GM19395 (cell line): ENCODE measurements around the gene CDC37.
"Not testable (repeated sequence)": the region's sequence is repeated elsewhere in the genome, so short reads cannot be mapped to it uniquely, and the experiment has no call there.

Experiments used
- ATAC-seq: cut with Tn5 transposase; IDR thresholded peaks from one replicate; pipeline ENCODE4 v1.9.1; 2021; ENCODE audit warnings: mild to moderate bottlenecking, moderate library complexity; ENCODE audit not compliant: unreplicated experiment

CDC37 gene

DNA sequence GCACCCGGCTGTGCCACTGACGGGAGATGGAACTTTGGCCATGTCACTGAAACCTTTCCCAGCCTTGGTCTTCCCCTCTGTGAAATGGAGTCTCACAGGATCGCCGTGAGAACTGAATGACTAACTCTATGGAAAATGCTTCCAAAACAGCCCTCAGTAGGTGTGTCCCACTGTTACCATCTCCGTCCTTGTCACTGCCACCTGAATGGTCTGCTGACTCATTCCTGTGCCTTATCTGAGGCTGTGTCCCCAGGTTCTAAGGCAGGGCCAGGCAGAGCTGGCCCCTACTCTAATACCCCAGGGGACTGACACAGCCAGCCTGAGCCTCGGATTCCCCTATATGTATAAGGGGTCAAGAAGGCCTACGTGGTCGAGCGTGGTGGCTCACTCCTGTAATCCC lies 4.5 kb downstream of the CDC37 start:
- no peak for ATAC-seq

- ATAC-seq, result no peak
These were observed 7.4 kb downstream of the CDC37 start for GRCh38 chr19:10395917-10396316.

DNA sequence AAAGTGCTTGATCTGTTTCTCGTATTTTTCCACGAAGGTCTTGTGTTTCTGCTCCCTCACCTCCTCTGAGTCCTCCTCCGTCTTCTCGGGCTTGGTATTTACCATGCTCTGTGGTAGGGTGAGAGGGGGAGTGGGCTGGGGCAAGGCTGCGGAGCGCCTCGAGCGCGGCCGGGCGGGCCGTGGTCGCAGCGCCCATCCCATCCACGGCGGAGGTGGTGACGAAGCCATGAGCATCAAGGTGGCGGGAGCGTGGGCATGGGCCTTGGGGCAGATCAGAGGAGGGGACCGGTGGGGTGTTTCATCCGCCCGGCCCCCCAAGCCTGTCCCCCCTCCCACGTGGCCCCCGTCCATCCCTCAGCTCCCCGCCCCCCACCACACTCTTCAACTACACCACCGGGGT lies 7.9 kb downstream of the CDC37 start:
- no peak for ATAC-seq

- ATAC-seq, result no peak
These were observed 8.3 kb downstream of the CDC37 start for GRCh38 chr19:10395003-10395402.

GRCh38 chr19:10393137-10393536 lies 10.2 kb downstream of the CDC37 start:
- ATAC-seq, result no peak

DNA sequence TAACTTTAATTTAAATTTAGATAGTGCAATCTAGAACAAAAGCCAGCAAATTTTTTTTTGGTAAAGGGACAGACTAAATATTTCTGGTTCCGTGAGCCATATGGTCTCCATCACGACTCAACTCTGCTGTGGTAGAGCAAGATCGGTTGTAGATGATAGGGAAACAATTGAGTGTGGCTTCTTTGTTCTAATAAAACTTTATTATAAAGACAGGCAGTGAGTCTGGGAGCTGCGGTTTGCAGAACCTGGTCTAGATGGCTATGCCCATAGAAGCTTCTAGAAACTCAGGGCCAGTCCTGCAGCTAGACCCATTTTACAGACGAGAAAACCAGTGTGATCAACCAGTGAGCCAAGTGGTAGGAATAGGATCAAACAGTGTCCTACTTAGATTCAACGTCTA lies 11.2 kb downstream of the CDC37 start:
- no peak for ATAC-seq

DNA sequence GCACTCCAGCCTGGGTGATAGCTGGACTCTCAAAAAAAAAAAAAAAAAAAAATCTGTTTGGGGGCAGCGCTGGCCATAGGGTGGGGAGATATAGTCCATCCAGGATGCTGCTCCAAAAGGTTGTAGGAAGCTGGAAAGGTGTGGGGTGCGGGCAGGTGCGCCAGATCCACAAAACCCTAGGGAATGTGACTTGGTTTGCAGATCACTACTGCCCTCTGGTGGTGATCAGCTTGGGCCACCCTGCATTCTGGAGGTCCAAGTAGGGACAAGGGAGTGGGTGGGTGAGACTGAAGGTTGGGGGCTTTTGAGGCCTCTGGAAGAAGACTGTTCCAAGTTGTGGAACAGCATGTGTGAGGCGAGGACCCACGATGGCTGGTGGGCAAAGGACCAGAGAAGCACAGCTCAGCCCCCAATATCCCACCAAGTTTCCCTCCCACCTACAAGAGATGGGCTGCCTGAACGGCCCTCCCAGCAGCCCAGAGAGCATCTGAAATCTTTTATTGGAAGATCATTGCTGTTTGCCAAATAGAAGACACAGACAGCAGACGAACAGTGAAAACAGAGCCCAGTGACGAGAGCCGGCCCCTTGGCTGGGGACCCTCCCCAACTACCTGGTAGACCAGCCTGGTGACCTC lies 12.6 kb downstream of the CDC37 start:
- no peak for ATAC-seq

- ATAC-seq, result no peak
These were observed 13.5 kb downstream of the CDC37 start for GRCh38 chr19:10389863-10390262.

GRCh38 chr19:10388957-10389356 lies 14.4 kb downstream of the CDC37 start:
- no peak for ATAC-seq

DNA sequence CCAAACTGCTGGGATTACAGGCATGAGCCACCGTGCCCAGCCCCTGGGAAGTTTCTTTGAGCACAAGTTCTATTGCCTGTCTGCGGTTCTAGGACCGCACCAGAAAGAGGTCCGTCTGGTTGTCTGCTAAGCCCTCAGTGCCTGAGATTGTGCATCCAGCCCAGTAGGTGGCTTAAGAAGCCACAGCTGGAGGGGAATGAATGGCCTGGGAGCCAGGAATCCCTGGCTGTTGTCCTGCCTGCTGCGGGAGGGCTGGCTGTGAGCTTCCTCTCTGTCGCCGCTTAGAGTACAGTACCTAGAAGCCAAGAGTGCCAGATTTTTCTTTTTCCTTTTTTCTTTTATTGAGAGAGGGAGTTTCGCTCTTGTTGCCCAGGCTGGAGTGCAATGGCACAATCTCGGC lies 18.8 kb downstream of the CDC37 start:
- ATAC-seq, result no peak

- ATAC-seq, result not testable (repeated sequence)
These were observed 20.2 kb downstream of the CDC37 start for GRCh38 chr19:10383223-10383499.

- peak; percentile 89 for ATAC-seq
These were observed 22.8 kb downstream of the CDC37 start, which contains the start of gene TYK2 for GRCh38 chr19:10380313-10381102. Gene TYK2 (minus strand): TSS chr19:10380572. CDS start chr19:10378406, 2,166 bp downstream.

- no peak for ATAC-seq
These were observed 23.4 kb downstream of the CDC37 start for GRCh38 chr19:10379880-10380312.

DNA sequence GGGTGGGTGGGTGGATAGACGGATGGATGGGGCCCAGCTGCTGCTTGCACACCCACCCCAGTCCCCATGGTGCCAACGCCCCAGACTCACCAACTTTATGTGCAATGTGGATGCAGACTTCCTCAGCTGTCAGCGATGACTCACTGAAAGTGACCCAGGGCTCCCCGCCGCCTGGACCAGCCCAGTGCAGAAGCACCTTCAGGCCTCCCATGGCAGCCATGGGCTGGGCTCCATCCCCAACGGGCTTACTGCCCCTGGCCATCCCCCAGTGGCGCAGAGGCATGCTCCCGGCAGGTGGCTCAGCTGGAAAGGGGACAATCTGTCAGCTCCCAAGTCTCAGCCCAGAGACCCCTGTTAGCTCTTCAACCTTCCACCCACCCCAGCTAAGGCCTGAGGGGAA lies 25.2 kb downstream of the CDC37 start:
- ATAC-seq, result no peak

DNA sequence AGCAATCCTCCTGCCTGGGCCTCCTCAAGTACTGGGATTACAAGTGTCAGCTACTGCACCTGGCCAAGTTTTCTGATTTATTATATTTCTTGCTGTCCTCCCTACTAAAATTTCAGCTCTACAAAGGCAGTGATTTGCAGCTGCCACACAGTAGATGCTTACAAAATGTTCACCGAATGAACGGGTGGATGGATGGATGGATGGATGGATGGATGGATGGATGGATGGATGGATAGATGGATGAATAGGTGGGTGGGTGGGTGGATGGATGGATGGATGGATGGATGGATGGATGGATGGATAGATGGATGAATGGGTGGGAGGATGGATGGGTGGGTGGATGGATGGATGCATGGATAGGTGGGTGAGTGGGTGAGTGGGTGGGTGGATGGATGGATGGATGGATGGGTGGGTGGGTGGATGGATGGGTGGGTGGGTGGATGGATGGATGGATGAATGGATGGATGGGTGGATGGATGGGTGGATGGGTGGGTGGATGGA lies 26.2 kb downstream of the CDC37 start:
- not testable (repeated sequence) for ATAC-seq

DNA sequence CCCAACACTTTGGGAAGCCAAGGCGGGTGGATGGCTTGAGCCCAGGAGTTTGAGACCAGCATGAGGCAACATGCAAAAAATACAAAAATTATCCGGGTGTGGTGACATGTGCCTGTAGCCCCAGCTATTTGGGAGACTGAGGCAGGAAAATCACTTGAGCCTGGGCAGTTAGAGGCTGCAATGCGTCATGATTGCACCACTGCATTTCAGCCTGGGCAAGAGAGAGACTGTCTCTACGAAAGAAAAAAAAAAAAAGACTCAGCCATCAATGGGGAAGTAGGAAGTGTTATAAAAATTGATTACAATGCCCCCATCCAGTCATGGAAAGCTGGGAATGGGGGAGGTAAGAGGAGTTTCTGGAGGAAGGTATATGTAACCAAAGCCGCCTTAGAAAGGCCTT lies 28.4 kb downstream of the CDC37 start:
- ATAC-seq, result no peak

GRCh38 chr19:10372690-10373089 lies 30.7 kb downstream of the CDC37 start:
- no peak for ATAC-seq

DNA sequence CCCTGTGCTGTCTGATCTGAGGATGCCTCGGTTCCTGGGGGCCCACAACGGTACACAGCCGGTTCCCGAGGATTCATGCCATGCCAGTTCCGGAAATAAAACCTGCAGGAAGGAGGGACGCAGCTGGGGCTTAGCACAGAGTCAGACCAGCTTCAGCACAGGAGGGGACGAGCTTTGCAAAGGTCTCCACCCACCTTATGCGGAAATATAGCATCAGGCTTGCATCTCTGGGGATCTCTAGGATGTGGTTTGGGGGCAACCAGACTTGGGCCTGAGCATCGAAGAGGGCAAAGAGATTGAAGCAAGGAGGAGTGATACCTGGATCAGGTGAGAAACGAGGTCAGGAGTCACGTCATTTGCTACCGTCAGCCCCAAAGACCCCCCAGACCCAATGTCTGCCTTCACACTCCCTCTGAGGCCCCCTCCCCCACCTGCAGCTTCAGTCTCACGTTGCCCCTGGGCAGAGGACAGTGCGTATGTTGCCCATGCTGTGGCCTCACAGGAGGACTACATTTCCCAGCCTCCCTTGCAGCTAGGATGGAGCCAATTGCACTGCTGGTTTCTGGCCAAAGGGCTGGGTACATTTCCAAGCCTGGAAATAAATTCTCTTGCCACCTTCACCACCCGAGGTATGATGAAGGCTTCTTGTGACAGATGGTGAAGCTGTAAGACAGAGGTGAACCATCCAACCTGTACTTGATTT lies 35.1 kb downstream of the CDC37 start:
- ATAC-seq, result no peak

DNA sequence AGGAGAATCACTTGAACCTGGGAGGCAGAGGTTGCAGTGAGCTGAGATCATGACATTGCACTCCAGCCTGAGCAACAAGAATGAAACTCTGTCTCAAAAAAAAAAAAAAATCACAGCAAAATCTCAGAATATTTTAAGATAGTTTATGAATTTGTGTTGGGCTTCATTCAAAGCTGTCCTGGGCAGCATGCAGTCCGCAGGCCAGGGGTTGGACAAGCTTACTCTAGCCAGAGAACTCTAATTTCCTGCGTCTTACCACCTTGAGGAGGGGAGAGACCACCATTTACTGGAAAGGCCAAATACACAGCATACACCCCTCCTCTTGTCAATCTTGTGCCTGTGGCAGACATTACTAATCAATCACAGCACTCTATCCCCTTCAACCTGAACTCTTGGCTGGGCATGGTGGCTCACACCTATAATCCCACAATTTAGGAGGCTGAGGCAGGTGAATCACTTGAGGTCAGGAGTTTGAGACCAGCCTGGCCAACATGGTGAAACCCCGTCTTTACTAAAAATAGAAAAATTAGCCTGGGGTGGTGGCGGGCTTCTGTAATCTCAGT lies 36.3 kb downstream of the CDC37 start:
- ATAC-seq, result not testable (repeated sequence)

DNA sequence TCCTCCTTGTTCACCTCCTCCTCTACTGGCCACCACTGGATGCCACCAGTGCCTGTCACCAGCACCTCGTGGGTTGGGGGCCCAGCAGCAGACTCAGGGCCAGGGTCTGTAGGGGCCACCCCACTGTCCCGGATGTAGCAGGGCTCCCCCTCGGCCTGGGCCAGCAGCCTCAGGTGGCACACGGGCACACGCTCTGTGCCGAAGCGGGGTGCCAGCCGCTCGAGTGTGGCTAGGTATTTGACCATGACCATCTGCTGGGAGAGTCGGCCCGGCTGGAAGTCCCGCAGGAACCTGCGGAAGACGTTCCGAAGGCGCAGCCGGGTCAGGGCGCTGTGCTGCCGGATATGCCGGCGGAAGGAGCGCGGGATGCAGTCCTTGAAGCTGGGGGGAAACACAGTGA lies 37.8 kb downstream of the CDC37 start:
- ATAC-seq, result no peak

DNA sequence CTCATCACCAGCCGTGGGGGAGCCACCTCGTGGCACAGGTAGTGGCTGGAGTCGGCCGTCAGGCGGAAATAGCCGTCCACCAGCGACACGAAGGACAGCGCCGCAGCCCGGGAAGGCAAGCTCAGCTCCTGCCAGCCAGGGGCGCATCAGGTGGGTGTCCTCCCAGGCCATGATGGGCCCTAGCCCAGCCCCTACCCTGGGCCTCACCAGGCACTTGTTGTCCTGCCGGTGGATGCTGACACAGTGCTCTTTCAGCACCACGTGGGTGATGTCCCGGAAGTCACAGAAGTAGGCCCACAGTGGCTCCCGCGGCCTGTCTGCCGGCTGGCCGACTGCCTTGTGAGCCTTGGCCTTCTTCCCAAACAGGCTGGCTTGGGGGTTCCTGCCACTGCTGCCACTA lies 38.7 kb downstream of the CDC37 start:
- no peak for ATAC-seq
